Ovary (tissue), 9 donors: Measurements from ENCODE around the gene PI4KA. TPM values are rescaled to one million over a fixed set of nuclear protein-coding genes. Genes with fewer than 3 reads are reported as not detected.

Experiments
- DNase-seq, 5 donors: peaks; one replicate each; pipeline ENCODE4 v3.0.0-alpha.2; 2019 to 2020
- H3K27ac ChIP-seq, 2 donors: fragments of 200-600 bp; one replicate each; pipeline versions ENCODE4 v1.5.1 to v1.8.0; 2019 to 2022
- H3K27me3 ChIP-seq: fragments of 200-600 bp; one replicate; pipeline ENCODE4 v1.8.0; 2022
- H3K36me3 ChIP-seq: fragments of 200-600 bp; sonication (generic); one replicate; pipeline ENCODE4 v1.5.1; 2019
- H3K4me1 ChIP-seq: one replicate; pipeline ENCODE4 v1.8.1; 2013; ENCODE audit warnings: mild to moderate bottlenecking, moderate library complexity; ENCODE audit not compliant: insufficient read depth
- H3K4me3 ChIP-seq: fragments of 200-600 bp; sonication (generic); one replicate; pipeline ENCODE4 v1.5.1; 2017
- H3K9me3 ChIP-seq, 2 donors: fragments of 200-600 bp in 1 of 2; sonication (generic) in 1 of 2; one replicate each; pipeline versions ENCODE4 v1.5.1 to v1.8.1; 2013 to 2019; ENCODE audit warnings: mild to moderate bottlenecking in 1 of 2, moderate library complexity in 1 of 2
- EP300 ChIP-seq: sonication (generic); formaldehyde crosslinking; IDR thresholded peaks from one replicate; pipeline ENCODE4 v1.6.1; 2017; ENCODE audit warnings: antibody characterized with exemption
- POLR2A ChIP-seq: fragments of 450-650 bp; IDR thresholded peaks from one replicate; pipeline ENCODE4 v1.6.1; 2017; ENCODE audit warnings: antibody characterized with exemption, mild to moderate bottlenecking, moderate library complexity
- WGBS, 3 donors: extraction: QIAGEN DNeasy Blood & Tissue Kit in 1 of 3; methylation state at CpG; one replicate each; pipeline versions ENCODE4 v1.1.5 to v1.1.7; 2013 to 2017; 5-methylcytosine and 5-hydroxymethylcytosine counted together
- intact Hi-C, 4 donors: fragments of 100-400 bp; cut with DNase I; formaldehyde crosslinking; loops; one replicate each; pipeline versions ENCODE4 v1.11.0 to v1.15.1; 2022 to 2023
- polyA plus RNA-seq, 2 donors: library from polyadenylated mRNA; stranded (reverse); fragments of 200-250 nt in 1 of 2; fragments of 350-450 nt in 1 of 2; fragmentation: Illumina TruSeq in 1 of 2; extraction: RNeasy Lipid Tissue Mini Kit (QIAGEN cat#74804) in 1 of 2; gene quantifications; one replicate each; pipeline ENCODE4 v1.2.3, GENCODE V29; 2013 to 2014
- total RNA-seq, 7 donors: library from RNA; depleted of rRNA in 2 of 7; stranded (reverse); fragments of >200 nt in 2 of 7; fragmentation: NEBNext Ultra II Directional in 3 of 7; extraction: Animal tissue kit (Norgen Biotek cat#: 25700) in 3 of 7; gene quantifications; one replicate each; pipeline versions ENCODE4 v1.1.0 to v1.2.4, GENCODE V29; 2016 to 2023
- TF ChIP-seq, protein P1 (sequence below), 3 donors: fragments of 450-650 bp in 2 of 3; fragments of 200-600 bp in 1 of 3; IDR thresholded peaks; one replicate each; pipeline versions ENCODE4 v1.5.1 to v1.8.0; 2016 to 2022; ENCODE audit warnings: antibody characterized with exemption in 3 of 3, mild to moderate bottlenecking in 1 of 3
- donor health status: DM: no; HTN: no; CAD: no; lungs with moderate emphysema.
- donor health status: DM: no; HTN: no; CAD: no.
- donor health status: Bipolar disorder and iron deficiency.
- donor health status: DM: yes; HTN: yes; CAD: no.
- donor health status: DM: no; HTN: no; CAD: no.
- donor health status: DM: yes; HTN: yes; CAD: no.

Gene PI4KA
- total and polyA plus RNA-seq, 9 donors: 30.6 to 97.6 (median 62.7) TPM

GRCh38 chr22:20782596-20783299 is 75.9 kb downstream of the PI4KA start:
- no peaks in the 10 kb centered on the region for H3K27me3 ChIP-seq
- H3K4me1 ChIP-seq: no peaks in the 10 kb centered on the region
- H3K27ac ChIP-seq: no peak overlapping the region
- no peaks in the 10 kb centered on the region for H3K9me3 ChIP-seq
- intact Hi-C loops: no loop called here
- no peak for DNase-seq
- no peaks in the 10 kb centered on the region for H3K36me3 ChIP-seq
- H3K4me3 ChIP-seq: no peak overlapping the region
- 91 to 98% (median 98%) methylated on average over 4 of the region's 4 CpGs for WGBS, 3 donors
- no peak for TF ChIP-seq EP300
- TF ChIP-seq, protein P1, sequence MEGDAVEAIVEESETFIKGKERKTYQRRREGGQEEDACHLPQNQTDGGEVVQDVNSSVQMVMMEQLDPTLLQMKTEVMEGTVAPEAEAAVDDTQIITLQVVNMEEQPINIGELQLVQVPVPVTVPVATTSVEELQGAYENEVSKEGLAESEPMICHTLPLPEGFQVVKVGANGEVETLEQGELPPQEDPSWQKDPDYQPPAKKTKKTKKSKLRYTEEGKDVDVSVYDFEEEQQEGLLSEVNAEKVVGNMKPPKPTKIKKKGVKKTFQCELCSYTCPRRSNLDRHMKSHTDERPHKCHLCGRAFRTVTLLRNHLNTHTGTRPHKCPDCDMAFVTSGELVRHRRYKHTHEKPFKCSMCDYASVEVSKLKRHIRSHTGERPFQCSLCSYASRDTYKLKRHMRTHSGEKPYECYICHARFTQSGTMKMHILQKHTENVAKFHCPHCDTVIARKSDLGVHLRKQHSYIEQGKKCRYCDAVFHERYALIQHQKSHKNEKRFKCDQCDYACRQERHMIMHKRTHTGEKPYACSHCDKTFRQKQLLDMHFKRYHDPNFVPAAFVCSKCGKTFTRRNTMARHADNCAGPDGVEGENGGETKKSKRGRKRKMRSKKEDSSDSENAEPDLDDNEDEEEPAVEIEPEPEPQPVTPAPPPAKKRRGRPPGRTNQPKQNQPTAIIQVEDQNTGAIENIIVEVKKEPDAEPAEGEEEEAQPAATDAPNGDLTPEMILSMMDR (IDR thresholded peaks at IDR 0.05): no peak
- no peak for TF ChIP-seq POLR2A

DNA sequence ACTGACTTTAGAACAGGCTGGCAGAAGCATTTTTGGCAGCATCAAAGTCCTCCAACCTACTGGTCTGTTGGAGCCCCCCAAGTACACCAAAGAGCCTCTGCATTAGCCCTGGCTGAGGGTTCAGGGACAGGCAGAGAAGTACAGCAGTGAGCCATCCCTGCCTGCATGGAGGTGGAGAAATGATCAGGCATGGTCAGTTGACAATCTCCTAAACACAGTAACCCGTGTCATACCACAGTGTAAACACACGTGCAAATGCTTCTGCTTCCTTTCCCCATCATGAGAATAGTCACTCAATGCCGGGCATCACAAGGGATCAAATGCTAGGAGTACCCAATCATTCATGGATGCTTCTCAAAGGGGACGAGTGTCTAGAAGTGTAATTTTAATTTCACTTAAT is 76.5 kb downstream of the PI4KA start:
- 90 to 93% (median 92%) methylated on average over 4 of the region's 4 CpGs for WGBS, 3 donors
- TF ChIP-seq, protein P1 (IDR thresholded peaks at IDR 0.05): no peak
- TF ChIP-seq EP300 (no peak), POLR2A (no peak)
- no peak overlapping the region for H3K27ac ChIP-seq
- no peak for DNase-seq
- no peaks in the 10 kb centered on the region for H3K4me1 ChIP-seq
- H3K36me3 ChIP-seq: no peaks in the 10 kb centered on the region
- no peaks in the 10 kb centered on the region for H3K27me3 ChIP-seq
- intact Hi-C loops: no loop called here
- H3K4me3 ChIP-seq: no peak overlapping the region
- H3K9me3 ChIP-seq: no peaks in the 10 kb centered on the region

DNA sequence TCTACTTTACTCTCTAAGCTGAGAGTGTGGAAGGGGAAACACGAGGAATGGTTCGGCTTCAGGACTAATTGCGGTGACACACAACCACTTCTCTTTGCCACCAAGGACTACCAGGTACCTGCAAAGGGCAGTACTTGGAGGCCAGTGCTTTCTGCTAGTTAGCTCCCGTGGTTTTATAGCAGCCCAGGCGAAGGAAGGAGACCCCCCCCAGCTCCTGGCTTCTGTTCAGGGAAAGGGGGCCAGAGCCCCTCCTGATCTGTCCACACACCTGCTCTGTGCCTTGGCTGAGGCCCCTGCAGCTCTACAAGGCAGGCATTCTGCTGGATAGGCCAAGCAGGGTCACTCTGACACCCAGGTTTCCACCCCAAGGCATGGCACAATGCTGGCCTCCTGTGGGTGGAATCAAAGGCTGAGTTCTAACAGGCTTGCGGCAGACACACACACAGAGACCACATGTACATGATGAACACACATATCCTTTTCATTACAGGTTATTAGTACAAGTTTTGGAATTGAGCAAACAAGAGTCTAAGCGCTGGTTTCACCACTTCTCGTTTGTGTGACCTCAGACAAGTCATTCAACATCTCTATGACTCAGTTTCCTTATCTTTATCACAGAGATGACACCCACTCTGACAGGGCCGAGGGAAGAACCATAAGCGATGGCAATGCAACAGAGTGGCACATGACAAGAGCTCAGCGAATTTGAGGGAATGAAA is 77.2 kb downstream of the PI4KA start:
- TF ChIP-seq, protein P1 (IDR thresholded peaks at IDR 0.05): no peak
- TF ChIP-seq EP300 (no peak), POLR2A (no peak)
- no peaks in the 10 kb centered on the region for H3K9me3 ChIP-seq
- H3K36me3 ChIP-seq: no peaks in the 10 kb centered on the region
- no peak for DNase-seq
- no peak overlapping the region for H3K4me3 ChIP-seq
- H3K27me3 ChIP-seq: no peaks in the 10 kb centered on the region
- no peaks in the 10 kb centered on the region for H3K4me1 ChIP-seq
- intact Hi-C loops: no loop called here
- 88 to 95% (median 89%) methylated on average over 11 of the region's 11 CpGs for WGBS, 3 donors
- no peak overlapping the region for H3K27ac ChIP-seq

DNA sequence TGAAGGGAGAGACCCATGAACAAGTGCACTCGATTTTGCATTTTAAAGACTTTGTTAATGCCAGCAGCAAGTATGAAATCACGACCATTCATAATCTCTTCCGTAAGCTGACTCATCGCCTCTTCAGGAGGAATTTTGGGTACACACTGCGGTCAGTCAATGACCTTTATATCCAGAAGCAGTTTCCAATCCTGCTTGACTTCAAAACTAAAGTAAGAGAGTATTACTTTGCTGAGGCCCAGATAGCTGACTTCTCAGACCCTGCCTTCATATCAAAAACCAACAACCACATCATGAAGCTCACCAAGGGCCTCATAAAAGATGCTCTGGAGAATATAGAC is 78.8 kb downstream of the PI4KA start:
- TF ChIP-seq, protein P1 (IDR thresholded peaks at IDR 0.05): no peak
- TF ChIP-seq POLR2A (no peak), EP300 (no peak)
- no peak overlapping the region for H3K4me3 ChIP-seq
- H3K27ac ChIP-seq: no peak overlapping the region
- no peak for DNase-seq
- H3K36me3 ChIP-seq: no peaks in the 10 kb centered on the region
- 78 to 87% (median 78%) methylated on average over 5 of the region's 5 CpGs for WGBS, 3 donors
- H3K4me1 ChIP-seq: no peaks in the 10 kb centered on the region
- intact Hi-C loops: no loop called here
- no peaks in the 10 kb centered on the region for H3K9me3 ChIP-seq
- no peaks in the 10 kb centered on the region for H3K27me3 ChIP-seq
